DOHH2 (cell line): ENCODE data around the gene EHD3.

ENCODE experiments used
- H3F3A ChIP-seq: fragments of 200-600 bp; sonication (generic), shearing (Covaris generic); 2 replicates; pipeline ENCODE4 v1.6.0; 2016; ENCODE audit warnings: antibody characterized with exemption, mild to moderate bottlenecking; ENCODE audit not compliant: control insufficient read depth, insufficient read depth
- H3K27ac ChIP-seq: fragments of 200-600 bp; sonication (generic); 2 replicates; pipeline ENCODE4 v1.5.1; 2014; ENCODE audit warnings: low read depth, mild to moderate bottlenecking, low read length, moderate library complexity
- H3K27me3 ChIP-seq: fragments of 200-600 bp; sonication (generic); 2 replicates; pipeline ENCODE4 v1.6.1; 2014; ENCODE audit warnings: mild to moderate bottlenecking, low read length, mixed read lengths; ENCODE audit not compliant: control insufficient read depth
- H3K36me3 ChIP-seq: fragments of 200-600 bp; sonication (generic); 2 replicates; pipeline ENCODE4 v1.6.1; 2014; ENCODE audit warnings: mild to moderate bottlenecking, low read length, moderate library complexity, mixed read lengths; ENCODE audit not compliant: control insufficient read depth
- H3K4me1 ChIP-seq: fragments of 200-600 bp; sonication (generic); 2 replicates; pipeline ENCODE4 v1.6.1; 2014; ENCODE audit warnings: mild to moderate bottlenecking, low read length, mixed read lengths; ENCODE audit not compliant: control insufficient read depth
- H3K4me2 ChIP-seq: fragments of 200-600 bp; sonication (generic); 2 replicates; pipeline ENCODE4 v1.6.0; 2014; ENCODE audit warnings: mild to moderate bottlenecking, low read length, moderate library complexity
- H3K4me3 ChIP-seq: fragments of 200-600 bp; sonication (generic); 2 replicates; pipeline ENCODE4 v1.5.1; 2014; ENCODE audit warnings: mild to moderate bottlenecking, low read length, mixed read lengths
- H3K79me2 ChIP-seq: fragments of 200-600 bp; sonication (generic); 2 replicates; pipeline ENCODE4 v1.6.1; 2014; ENCODE audit warnings: mild to moderate bottlenecking, low read length, mixed read lengths; ENCODE audit not compliant: control insufficient read depth
- H3K9me2 ChIP-seq: fragments of 200-600 bp; sonication (generic); replicated peaks from 2 replicates; pipeline ENCODE4 v1.6.1; 2014; ENCODE audit warnings: mild to moderate bottlenecking, low read length, mixed read lengths; ENCODE audit not compliant: control insufficient read depth
- H3K9me3 ChIP-seq: fragments of 200-600 bp; sonication (generic); 2 replicates; pipeline ENCODE4 v1.6.1; 2014; ENCODE audit warnings: antibody characterized with exemption, low read length, mixed read lengths; ENCODE audit not compliant: control insufficient read depth, insufficient read depth
- H4K20me1 ChIP-seq: fragments of 200-600 bp; sonication (generic); 2 replicates; pipeline ENCODE4 v1.6.0; 2014; ENCODE audit warnings: low read depth, mild to moderate bottlenecking, antibody characterized with exemption, low read length, moderate library complexity; ENCODE audit not compliant: control insufficient read depth, insufficient read depth
- EZH2phosphoT487 ChIP-seq: fragments of 200-600 bp; sonication (generic); IDR thresholded peaks from 2 replicates; pipeline ENCODE4 v1.6.1; 2017; ENCODE audit warnings: borderline replicate concordance, mild to moderate bottlenecking, antibody characterized with exemption, low read length, moderate library complexity, mixed read lengths
- TF ChIP-seq, protein P1 (sequence below): fragments of 200-600 bp; sonication (generic); IDR thresholded peaks from one replicate; pipeline ENCODE4 v1.5.1; 2014; ENCODE audit warnings: antibody characterized with exemption, mild to moderate bottlenecking, low read depth, low read length; ENCODE audit not compliant: poor library complexity, severe bottlenecking

The EHD3 gene

DNA sequence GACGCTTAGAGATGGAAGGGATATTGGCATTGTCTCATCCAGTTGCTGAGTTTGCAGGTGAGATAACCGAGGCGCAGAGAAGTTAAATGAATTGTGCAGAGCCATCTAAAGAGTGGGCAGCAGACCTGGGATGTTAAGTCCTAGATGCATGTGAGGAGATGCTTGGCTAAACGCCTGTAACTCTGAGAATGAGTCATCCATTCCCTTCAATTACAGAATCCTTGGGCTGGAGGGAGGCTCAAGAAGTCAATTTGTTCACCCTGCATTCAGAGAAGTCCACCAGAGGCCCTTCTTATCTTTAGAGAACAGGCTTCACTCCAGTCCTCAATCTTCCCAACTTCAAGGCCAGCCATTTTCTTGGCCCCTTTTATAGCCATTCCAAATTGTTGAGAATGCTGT is 1.6 kb downstream of the EHD3 start:
- Histone ChIP-seq H3K4me2 (no peak overlapping the region), H3K36me3 (no peaks in the 10 kb centered on the region), H3K4me1 (peaks cover 13% of the 10 kb centered on the region), H4K20me1 (no peaks in the 10 kb centered on the region), H3K27ac (no peak overlapping the region), H3F3A (0 out of 2 replicates have a peak, but pooled peaks cover 2% of the 10 kb centered on the region), H3K79me2 (no peaks in the 10 kb centered on the region), H3K27me3 (peaks cover 22% of the 10 kb centered on the region), H3K9me3 (no peaks in the 10 kb centered on the region), H3K4me3 (no peak overlapping the region), H3K9me2 (no peaks in the 10 kb centered on the region)
- TF ChIP-seq EZH2phosphoT487 = no peak
- TF ChIP-seq, protein P1, sequence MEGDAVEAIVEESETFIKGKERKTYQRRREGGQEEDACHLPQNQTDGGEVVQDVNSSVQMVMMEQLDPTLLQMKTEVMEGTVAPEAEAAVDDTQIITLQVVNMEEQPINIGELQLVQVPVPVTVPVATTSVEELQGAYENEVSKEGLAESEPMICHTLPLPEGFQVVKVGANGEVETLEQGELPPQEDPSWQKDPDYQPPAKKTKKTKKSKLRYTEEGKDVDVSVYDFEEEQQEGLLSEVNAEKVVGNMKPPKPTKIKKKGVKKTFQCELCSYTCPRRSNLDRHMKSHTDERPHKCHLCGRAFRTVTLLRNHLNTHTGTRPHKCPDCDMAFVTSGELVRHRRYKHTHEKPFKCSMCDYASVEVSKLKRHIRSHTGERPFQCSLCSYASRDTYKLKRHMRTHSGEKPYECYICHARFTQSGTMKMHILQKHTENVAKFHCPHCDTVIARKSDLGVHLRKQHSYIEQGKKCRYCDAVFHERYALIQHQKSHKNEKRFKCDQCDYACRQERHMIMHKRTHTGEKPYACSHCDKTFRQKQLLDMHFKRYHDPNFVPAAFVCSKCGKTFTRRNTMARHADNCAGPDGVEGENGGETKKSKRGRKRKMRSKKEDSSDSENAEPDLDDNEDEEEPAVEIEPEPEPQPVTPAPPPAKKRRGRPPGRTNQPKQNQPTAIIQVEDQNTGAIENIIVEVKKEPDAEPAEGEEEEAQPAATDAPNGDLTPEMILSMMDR = no peak

DNA sequence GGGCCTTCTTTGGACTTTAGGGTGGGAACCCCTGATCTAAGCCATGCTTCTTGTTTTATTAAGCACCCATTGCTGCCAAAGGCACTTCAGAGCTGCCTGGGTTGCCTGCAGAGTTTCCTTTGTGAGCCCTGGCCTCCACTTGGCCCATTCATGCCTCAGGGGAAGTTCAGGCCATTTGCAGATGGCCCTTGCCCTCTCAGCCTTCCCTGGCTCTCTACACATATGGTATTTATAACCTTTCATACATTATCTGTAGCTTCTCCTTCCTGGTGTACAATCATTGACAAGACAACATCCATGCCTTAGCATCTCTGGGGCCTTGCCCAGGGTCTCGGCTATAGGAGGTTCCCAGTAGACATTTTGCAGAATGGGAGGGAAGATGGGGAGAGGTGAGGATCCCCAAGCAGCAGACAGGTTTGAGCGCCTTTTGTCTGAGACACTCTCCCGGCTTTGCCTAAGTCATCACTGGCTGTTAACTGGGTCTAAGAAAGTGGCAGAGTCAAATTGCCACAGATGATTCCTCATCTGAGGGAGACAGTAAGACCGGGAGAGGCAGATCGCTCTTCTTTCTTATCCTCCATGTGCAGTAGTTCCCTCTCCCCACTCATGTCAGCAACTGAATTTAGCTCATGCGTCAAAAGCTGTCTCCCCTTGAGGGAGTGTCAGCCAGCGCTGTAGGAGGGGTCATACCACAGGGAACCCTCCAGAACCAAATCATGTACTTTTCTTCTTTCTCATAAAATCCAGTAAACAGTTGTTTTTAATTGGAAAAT is 2.7 kb downstream of the EHD3 start:
- no peak overlapping the region for H3K4me3 ChIP-seq
- H3F3A ChIP-seq = 0 out of 2 replicates have a peak, but pooled peaks cover 2% of the 10 kb centered on the region
- no peaks in the 10 kb centered on the region for H3K9me2 ChIP-seq
- H3K4me1 ChIP-seq = peaks cover 13% of the 10 kb centered on the region
- H3K79me2 ChIP-seq = no peaks in the 10 kb centered on the region
- H3K27me3 ChIP-seq = peaks cover 22% of the 10 kb centered on the region
- no peak for TF ChIP-seq EZH2phosphoT487
- TF ChIP-seq, protein P1 = no peak
- H3K27ac ChIP-seq = no peak overlapping the region
- H3K4me2 ChIP-seq = no peak overlapping the region
- H4K20me1 ChIP-seq = no peaks in the 10 kb centered on the region
- H3K9me3 ChIP-seq = no peaks in the 10 kb centered on the region
- no peaks in the 10 kb centered on the region for H3K36me3 ChIP-seq

DNA sequence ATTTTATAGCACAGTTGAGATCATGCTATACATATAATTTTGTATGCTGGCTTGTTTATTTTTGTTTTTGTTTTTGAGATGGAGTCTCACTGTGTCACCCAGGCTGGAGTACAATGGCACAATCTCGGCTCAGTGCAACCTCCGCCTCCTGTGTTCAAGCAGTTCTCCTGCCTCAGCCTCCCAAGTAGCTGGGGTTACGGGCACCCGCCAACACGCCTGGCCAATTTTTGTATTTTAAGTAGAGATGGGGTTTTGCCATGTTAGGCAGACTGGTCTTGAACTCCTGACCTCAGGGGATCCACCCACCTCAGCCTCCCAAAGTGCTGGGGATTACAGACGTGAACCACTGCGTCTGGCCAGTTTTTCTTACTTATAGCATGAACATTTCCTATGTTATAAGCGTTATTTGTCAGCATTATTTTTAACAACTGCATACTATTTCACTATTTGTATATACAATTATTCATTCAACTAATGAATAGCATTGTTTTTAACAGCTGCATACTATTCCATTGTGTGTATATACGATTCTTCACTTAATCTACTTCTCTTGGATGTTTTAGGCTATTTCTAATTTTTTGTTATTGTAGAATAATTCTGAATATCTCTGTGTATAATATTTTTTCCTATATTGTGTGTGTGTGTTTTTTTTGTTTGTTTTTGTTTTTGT is 3.5 kb downstream of the EHD3 start:
- Histone ChIP-seq H4K20me1 (no peaks in the 10 kb centered on the region), H3F3A (0 out of 2 replicates have a peak, but pooled peaks cover 2% of the 10 kb centered on the region), H3K4me3 (no peak overlapping the region), H3K79me2 (no peaks in the 10 kb centered on the region), H3K27ac (no peak overlapping the region), H3K4me1 (peaks cover 13% of the 10 kb centered on the region), H3K27me3 (peaks cover 22% of the 10 kb centered on the region), H3K9me2 (no peaks in the 10 kb centered on the region), H3K9me3 (no peaks in the 10 kb centered on the region), H3K4me2 (no peak overlapping the region), H3K36me3 (no peaks in the 10 kb centered on the region)
- TF ChIP-seq, protein P1 = no peak
- no peak for TF ChIP-seq EZH2phosphoT487
